ENCODE results near the gene STMP1.
A peak's percentile ranks its signal among the peaks of the same experiment; 100 is the strongest.

STMP1 gene

GRCh38 chr7:135662373-135663114 is at the start of gene STMP1:
STMP1 (plus strand) TSS chr7:135662514.
- CTCF ChIA-PET: interaction anchor here (1.0 to 10.9 kb wide), 19 partner anchors 9 to 453 kb away, joined by 3 to 139 read pairs (median 6); no protein-coding TSS in a partner anchor

GRCh38 chr7:135616136-135616535 is 46.2 kb upstream of the STMP1 start:
- TF ChIP-seq CTCF (IDR thresholded peaks at IDR 0.05; ENCODE audit: insufficient read depth, low read length, missing control alignments): no peak
- no peak overlapping the region for H3K4me3 ChIP-seq (ENCODE audit: low read depth, low read length)
- no peak for DNase-seq (ENCODE audit: low read depth, low spot score)
- ChIA-PET CTCF (interaction anchor here (0.6 to 4.0 kb wide), 4 partner anchors 9 to 335 kb away, joined by 3 to 22 read pairs (median 5); no protein-coding TSS in a partner anchor), POLR2A (no interaction called here)

More at GRCh38 chr7:135662373-135663114, at the start of gene STMP1:
- peak; percentile 82 for DNase-seq (ENCODE audit: low read depth, low spot score)
- TF ChIP-seq CTCF (IDR thresholded peaks at IDR 0.05; ENCODE audit: insufficient read depth, low read length, missing control alignments): peak; percentile 89
- peak within 1 kb of the TSS; percentile 95 for H3K4me3 ChIP-seq (ENCODE audit: low read depth, low read length)
- POLR2A ChIA-PET: interaction anchor here (0.6 to 1.5 kb wide), 7 partner anchors 9 to 304 kb away, joined by 3 to 5 read pairs (median 4); no protein-coding TSS in a partner anchor

- no peak for TF ChIP-seq CTCF (IDR thresholded peaks at IDR 0.05; ENCODE audit: insufficient read depth, low read length, missing control alignments)
- ChIA-PET POLR2A (no interaction called here), CTCF (interaction anchor here (1.3 to 22.9 kb wide), 2 partner anchors 28 to 45 kb away, joined by 3 to 319 read pairs; partner anchors contain the start of gene STMP1)
- no peak for DNase-seq (ENCODE audit: low read depth, low spot score)
- H3K4me3 ChIP-seq (ENCODE audit: low read depth, low read length): no peak overlapping the region
Measured at GRCh38 chr7:135617781-135618180, 44.5 kb upstream of the STMP1 start.

GRCh38 chr7:135618510-135618909 is 43.8 kb upstream of the STMP1 start:
- no peak for TF ChIP-seq CTCF (IDR thresholded peaks at IDR 0.05; ENCODE audit: insufficient read depth, low read length, missing control alignments)
- no peak overlapping the region for H3K4me3 ChIP-seq (ENCODE audit: low read depth, low read length)
- ChIA-PET POLR2A (no interaction called here), CTCF (interaction anchor here (1.3 to 22.9 kb wide), 2 partner anchors 27 to 44 kb away, joined by 3 to 319 read pairs; partner anchors contain the start of gene STMP1)
- no peak for DNase-seq (ENCODE audit: low read depth, low spot score)

GRCh38 chr7:135620447-135620846 is 41.9 kb upstream of the STMP1 start:
- TF ChIP-seq CTCF (IDR thresholded peaks at IDR 0.05; ENCODE audit: insufficient read depth, low read length, missing control alignments): no peak
- DNase-seq (ENCODE audit: low read depth, low spot score): no peak
- ChIA-PET POLR2A (interaction anchor here (1.0 kb wide), 1 partner anchor 42 kb away, joined by 5 read pairs; the partner anchor contains the start of gene STMP1), CTCF (interaction anchor here (0.5 to 22.9 kb wide), 26 partner anchors 9 to 931 kb away, joined by 3 to 319 read pairs (median 5); partner anchors contain the start of gene STMP1)
- H3K4me3 ChIP-seq (ENCODE audit: low read depth, low read length): no peak overlapping the region
